GM18499 (cell line): ENCODE data around the gene KIF7.

Experiments
- ATAC-seq: cut with Tn5 transposase; IDR thresholded peaks from one replicate; pipeline ENCODE4 v1.9.1; 2021; ENCODE audit warnings: moderate number of reproducible peaks; ENCODE audit not compliant: insufficient read depth, unreplicated experiment

Gene KIF7

DNA sequence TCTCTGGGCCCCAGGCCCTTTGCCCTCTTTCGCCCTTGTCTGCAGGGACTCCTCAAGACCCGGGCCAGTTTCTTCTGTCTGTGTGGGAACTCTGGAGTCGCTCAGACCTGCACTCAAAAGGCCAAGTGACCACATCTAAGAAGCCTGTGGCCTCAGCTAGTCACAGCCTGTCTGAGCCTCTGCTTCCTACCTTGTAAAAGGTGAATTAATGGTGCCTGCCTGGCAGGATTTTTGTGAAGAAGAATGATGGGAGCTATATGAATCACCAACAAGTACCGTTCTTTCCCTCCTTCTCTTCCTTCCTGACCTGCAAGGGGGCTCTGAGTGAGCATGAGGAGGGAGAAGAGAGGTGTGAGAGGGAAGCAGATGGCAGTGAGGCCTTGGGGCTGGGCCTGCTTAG lies 16.4 kb upstream of the KIF7 start:
- no peak for ATAC-seq

DNA sequence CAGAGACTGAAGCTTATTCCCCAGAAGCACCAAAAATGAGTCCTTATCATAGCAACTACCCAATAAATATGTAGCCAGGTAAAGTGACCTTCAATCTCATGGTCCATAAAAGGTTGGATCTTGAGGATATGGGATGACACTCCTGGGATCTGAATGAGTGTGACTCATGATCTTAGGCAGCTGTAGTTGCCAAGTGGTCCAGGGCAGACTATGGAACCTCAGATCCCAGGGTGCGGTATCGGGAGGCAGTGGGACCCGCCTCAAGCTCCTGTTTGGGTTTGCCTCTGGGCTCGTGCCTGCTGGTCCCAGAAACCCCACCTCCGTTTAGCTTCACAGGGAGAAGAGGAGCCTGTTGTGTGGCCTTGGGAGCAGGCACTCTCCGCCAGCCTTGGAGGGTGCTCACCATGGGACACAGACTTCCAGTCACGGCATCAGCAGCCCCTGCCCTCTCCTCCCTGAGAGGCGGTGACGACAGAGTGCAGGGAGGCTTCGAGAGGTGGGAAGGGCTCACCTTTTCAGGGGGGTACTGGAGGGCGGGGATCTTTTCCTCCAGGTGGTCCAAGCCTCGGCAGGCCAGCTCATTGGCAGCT lies 15.8 kb upstream of the KIF7 start:
- ATAC-seq: no peak

DNA sequence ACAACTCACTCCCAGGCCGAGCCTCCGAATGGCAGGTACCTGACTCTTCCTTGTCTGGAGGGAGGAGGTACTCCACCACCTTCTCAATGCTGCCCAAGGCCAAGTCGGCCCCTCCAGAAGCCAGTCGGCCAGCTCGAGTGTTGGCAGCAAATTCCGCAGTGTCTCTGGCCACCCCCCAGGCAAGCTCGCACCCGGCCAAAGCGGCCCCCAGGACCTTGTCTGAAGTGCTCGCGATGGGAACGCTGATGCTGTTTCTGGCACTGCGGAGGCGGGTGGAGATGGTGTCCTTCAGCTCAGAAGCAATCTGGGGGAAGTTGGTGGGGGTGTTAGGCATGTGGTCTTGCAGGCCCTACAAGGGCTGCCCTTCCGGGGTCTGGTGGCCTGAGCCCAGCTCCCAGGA lies 14.7 kb upstream of the KIF7 start:
- ATAC-seq: no peak

DNA sequence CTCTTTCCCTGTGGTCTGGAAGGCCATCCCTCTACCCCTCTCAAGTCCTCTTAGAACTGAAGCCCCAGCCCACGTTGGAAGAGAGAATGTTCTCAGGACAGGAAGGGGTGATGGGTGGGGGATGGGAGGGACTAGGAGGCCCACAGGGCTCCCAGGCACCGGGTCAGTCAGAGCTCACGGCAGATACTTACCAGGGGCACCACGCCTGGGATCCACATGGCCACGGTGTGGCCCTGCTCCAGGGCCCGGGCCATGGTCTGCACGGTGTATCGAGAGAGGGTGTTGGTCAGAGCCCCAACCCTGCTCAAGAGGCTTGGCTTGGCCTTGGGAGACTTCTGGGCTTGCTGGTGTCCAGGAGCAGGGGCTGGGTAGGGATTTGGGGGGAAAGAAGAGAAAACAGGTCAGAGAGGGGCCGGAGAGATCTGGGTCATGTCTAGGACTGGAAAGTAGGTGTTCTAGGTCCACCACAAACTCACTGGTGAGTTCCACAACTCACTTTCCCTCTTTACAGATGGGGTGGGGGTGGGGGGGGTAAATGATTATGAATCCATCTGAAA lies 14.1 kb upstream of the KIF7 start:
- no peak for ATAC-seq

DNA sequence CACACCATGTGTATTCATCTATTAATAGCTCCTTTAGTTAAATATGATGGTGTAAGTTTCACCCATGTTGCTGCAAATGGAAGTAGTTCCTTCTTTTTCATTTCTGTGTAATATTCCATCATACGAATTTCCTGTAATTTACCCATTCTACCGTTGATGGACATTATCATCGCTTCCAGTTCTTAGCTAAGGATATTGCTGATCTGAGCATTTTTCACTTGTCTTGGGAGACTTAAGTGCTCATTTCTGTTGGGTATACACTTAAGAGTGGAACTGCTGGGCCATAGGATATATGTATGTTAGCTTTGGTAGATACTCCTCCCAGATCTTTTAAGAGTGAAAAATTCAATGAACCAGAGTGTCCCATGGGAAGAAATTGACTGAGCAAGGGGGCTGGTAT lies 12.9 kb upstream of the KIF7 start:
- ATAC-seq: no peak

DNA sequence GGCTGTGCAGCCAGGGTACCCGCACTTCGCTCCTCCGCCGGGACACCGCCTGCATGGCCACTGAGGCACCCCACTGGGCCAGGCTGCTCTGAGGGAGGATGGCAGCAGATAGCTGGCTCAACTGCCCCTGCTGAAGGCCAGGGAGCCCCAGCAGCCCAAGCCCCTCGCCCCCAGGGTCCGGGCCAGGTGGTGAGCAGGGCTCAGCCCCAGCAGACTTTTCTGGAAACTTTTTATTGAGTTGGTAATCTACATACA lies 12.4 kb upstream of the KIF7 start:
- no peak for ATAC-seq

DNA sequence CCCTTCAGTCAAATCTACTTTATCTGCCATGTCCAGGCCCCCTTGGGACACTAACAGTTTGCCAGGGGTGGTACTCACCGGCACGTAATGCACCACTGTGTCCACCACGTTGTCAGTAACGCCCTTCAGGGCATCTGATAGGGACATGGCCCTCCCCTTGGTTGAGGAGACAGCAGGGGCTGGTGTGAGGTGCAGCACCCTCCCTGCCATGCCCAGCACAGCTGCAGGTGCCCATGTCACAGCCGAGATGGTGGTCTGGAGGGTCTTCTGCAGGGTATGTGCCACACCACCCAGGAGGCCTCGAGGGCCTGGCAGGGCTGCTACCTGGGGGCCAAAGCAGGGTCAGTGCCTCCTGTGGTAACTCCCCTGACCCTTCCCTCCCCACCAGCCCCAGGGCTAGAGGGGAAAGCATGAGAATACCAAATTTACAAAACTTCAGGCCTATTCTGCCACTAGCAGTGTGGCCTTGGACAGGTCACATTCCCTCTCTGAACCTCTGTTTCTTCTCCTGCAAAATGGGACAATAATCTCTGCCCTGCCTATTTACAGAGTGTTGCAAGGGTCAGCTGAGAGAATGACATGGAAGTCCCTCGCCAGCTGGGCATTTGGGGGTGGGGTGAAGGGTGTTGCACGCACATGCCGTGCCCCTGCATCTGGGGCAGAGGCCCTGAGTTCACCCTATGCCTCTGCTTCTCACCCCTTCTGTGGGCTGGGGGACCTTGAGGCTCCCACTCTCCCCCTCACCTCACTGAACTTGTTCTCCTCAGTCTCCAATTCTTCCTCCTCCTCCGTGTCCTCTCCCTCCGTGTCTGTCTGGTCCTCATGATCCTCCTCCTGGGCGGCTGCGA lies 11.8 kb upstream of the KIF7 start:
- no peak for ATAC-seq

DNA sequence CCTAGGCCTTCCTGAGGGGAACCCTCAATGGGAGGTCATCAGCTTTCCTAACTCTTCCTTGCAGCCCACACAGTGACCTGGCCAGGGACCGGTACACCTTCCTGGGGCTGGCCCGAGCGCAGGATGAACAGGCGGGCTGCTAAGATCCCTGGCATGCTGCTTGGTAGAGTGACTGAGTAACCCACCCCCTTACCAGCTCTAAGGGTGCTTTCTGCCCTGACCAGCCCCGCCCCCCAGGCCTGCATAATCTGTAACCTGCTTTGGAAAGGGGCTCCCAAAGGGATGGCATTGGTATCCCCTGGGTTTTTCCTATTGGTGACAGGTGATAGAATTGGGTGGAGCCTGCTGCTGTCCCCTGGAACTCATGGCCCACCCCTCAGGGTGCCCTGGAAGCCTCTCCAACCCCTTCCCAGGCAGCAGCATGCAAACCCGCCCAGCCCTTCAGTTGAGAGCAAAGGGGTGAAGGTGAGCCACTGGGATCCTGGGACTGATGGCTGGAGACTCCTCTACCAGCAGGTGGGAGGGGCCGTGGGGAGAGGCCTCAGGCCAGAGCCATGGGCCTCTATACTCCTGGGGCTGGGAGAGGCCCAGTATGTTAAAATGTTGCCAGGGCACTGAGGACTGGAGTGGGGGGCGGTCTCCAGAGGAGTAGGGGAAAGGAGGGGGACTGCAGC lies 11.1 kb upstream of the KIF7 start:
- no peak for ATAC-seq

DNA sequence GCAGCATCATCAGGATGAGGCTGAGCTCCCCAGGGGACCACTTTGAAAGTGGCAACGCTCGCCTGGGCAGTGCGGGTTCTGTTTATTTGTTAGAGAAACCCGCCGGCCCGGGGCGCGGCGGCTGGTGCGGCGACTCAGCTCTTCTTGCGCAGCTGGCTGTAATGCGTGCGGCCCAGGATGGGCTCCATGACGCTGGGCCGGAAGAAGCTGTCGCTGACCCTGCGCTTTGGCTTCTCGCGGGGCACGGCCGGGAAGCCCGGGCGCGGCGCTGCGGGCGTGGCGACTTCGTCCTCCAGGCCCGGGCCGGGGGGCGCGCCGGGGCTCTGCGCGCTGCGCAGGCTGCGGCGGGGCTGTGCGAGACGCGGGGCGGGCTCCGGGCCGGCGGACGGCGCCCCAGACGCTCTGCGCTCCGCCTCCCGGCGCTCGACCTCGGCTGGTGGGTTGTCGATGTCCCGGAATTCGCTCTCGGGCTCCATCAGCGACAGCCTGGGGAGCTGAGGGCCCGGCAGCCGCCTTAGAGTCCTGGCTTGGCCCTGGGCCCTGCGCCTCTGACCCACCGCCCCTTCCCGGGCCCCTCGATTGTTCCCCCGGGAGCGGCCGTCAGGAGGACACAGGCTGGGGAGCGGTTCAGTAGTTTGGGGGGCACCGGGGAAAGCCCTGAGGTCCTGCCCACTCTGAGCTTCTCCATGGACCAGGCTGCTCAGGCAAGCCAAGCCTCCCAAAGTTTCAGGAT lies 10.3 kb upstream of the KIF7 start:
- ATAC-seq: no peak

DNA sequence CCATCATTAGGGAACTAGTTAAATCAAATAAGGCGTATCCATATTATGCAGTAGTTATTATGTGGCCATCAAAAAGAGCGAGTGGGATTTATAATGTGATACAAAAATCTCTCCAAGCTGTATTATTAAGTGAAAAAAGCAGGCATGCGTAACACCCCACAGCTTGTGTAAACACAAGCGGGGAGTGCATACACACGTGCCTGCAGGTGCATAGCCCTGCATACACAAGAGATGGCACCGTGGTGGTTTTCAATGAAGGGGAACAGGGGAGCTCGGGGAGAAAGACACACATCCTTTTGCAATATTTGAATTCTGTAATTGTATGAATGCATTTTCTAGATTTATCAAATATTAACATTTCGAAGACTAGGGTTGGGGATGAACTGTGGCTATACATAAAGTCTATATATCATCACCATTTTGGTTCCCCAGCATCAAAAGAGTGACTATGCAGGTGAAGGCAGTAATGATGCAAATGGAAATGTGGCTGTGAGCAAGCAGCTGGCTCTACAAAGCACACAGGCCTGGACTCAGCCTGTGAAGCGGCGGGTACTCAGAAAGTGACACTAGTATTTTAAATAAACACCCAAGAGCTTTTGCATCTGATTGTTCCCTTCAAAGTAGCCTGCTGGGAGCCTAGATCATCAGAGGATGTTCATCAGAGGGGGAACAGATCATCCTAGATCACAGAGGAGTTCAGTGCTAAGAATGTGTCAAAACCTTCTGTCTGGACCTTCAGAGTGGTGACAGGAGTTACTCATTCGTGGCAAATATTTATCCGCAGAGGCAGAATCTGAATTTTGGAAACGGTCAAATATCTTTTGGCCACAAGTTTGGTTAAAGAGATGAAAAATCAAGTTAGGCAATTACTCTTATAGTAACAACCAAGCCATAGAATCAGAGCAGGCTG lies 9.4 kb upstream of the KIF7 start:
- ATAC-seq: no peak

DNA sequence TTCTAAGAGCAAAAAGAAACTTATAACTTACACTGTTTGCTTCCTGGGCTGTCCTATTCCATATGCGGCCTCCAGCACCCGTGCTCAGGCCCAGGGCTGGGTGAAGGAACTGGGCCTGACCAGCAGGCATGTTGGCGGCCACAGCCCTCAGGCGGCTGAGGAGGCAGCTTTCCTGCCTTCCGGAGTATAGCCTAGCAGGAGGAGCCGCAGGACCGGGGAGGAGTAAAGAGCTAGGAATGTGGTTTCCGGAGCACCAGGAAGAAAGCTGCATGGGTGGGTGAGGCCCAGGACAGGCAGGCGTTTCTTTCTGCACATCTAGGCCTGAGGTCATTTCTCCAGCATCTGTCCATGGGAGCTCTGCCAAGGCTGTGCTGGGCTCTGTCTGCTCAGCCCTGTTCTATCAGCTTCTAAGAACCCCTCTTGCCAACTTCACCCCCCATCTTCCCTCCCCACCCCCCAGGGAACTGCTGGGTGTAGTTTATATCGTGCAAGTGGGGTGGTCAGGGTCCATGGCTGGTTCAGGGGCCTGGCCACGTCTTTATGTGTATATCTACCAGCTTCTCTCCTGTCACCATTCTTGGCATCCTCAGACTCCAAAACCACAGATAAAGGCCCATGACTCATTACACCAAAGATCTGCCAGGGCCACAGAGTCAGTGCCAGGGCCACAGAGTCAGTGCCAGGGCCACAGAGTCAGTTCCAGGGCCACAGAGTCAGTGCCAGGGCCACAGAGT lies 7.8 kb upstream of the KIF7 start:
- no peak for ATAC-seq

DNA sequence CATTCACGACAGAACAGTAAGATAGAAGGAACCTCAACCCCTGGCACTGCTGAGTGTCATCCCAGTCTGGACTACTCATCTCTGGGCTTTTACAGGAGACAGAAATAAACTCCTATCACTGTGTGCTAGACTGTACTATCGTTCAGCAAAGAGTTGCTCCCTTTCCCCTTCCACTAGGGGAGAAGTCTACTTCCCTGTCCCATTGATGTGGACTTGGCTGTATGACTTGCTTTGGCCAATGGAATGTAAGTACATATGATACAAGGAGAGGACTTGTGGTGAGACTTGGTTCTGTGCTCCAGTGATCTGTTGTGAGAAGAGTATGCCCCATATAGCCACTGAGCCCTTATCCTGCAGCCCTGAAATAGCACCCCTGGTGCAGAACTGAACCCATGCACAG lies 5.3 kb upstream of the KIF7 start:
- ATAC-seq: no peak

DNA sequence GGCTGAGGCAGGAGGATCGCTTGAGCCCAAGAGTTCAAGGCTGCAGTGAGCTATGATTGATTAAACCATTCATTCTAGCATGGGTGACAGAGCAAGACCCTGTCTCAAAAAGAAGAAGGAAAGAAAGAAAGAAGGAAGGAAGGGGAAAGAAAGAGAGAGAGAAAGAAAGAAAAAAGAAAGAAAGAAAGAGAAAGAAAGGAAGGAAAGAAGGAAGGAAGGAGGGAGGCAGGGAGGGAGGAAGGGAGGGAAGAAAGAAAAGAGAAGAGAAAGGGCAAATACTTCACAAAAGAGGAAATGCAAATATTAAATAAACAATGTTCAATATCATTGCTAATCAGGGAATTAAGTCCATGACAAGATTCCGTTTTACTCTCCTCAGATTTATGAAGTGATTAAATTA lies 4.0 kb upstream of the KIF7 start:
- ATAC-seq: no peak

DNA sequence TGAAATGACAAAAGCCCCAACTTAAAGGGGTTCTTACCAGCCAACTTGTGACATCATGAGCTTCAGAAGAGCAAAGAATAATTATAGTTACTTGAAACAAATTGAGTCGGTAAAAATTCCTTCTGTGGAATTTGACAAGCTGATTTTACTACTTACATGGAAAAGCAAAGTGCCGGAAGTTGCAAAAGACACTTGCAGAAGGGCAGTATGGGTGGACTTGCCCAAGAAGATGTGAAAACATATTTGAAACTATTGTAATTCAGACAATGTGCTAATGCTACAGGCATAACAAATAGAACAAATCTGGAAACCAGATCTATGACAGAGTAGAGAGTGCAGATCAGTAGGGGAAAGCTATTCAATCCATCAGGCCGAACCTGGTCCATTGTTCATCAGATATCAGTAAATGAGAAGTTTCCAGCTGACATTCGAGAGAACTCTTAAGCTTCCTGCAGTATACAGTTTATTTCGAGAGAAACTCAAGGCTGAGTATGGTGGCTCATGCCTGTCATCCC lies 2.5 kb upstream of the KIF7 start:
- no peak for ATAC-seq

DNA sequence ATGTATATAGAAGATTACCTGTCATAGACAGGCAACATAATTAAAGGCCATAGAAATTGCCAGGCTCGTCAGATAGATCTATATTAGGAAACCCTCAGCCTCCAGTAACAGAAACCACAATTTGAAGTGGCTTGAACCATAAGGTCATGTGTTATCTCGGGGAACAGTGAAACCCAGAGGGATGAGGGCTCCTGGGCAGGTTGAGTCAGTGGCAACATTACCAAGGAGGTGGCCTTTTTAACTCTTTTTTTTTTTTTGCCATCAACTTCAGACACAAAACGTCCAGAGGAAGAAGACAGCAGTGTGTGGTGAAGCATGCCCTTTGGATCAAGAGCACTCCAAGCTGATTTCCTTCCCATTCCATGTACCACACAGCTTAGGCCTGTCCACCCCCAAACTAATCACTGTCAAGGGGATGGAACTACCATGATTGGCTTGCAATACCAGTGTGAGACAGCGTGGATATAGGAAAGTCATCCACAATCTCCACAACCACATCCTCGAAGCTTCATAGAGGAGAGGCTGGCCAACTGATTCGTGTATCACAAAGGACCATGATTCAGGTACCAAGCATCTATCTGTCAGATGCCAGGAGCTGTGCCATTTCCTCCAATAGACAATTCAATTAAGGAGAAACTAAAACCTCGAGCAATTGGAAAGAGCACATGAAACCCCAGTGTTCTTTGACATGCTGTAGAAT lies 999 bp upstream of the KIF7 start:
- ATAC-seq: no peak

DNA sequence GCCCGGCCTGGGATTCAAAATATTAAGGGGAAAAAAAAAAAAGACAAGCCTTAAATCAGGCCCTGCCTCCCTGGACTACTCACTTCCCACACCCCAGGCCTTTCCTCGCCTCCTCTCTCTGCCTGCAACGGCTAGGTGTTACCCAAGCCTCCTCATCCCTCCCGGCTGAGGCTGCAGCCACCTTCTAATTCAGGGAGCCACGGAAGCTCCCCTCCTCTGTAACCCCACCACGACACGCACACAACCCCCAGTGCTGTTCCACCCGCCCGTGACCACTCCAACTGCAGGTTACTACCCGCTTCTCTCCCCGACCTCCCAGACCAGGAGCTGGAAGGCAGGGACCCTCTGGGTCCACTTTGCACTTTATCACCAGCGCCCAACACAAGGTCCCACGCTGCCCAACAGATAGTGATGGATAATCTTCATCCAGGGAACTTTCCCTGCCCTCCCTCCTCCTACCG lies 936 bp downstream of the KIF7 start:
- no peak for ATAC-seq

DNA sequence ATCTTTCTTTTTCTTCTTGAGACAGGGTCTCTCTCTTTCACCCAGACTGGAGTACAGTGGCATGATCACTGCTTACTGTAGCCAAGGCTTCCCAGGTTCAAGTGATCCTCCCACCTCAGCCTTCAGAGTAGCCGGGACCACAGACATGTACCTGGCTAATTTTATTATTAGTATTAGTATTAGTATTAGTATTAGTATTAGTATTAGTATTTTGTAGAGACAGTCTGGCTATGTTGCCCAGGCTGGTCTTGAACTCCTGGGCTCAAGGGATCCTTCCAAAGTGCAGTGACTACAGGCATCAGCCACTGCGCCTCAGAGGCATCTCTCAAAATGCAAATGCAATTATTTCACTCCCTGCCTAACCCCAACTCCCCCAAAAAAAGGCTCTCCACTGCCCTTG lies 1.7 kb downstream of the KIF7 start:
- ATAC-seq: no peak

DNA sequence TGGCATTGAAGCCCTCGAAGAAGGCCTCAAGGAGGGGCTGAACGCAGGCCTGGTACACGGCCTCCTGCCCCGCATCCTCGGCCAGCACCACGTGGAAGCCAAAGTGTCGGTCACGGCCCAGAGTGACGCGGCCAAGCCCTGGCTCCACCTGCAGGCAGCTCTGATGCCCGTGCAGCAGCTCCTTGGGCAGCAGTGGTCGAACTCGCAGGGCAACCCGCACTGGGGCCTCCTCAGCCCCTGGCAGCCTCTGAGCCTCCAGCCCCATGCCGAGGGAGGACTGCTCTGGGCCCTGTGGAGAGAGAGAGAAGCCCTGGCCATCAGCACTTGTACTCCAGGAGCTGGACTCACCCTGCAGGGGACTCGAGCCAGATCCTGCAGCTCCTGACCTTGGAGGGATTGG lies 2.6 kb downstream of the KIF7 start:
- ATAC-seq: no peak
